COLO829 (cell line): ENCODE data around the gene THUMPD2.
"Not testable (repeated sequence)": the region's sequence is repeated elsewhere in the genome, so short reads cannot be mapped to it uniquely, and the experiment has no call there.

Experiments used
- DNase-seq: peaks from one replicate; pipeline ENCODE4 v3.0.0; 2012; ENCODE audit warnings: low spot score

Gene THUMPD2

GRCh38 chr2:39778775-39779340 is at the start of gene THUMPD2:
THUMPD2 (minus strand) TSS chr2:39779258; CDS start chr2:39779239, 19 bp downstream.
- peak; percentile 57 for DNase-seq

DNA sequence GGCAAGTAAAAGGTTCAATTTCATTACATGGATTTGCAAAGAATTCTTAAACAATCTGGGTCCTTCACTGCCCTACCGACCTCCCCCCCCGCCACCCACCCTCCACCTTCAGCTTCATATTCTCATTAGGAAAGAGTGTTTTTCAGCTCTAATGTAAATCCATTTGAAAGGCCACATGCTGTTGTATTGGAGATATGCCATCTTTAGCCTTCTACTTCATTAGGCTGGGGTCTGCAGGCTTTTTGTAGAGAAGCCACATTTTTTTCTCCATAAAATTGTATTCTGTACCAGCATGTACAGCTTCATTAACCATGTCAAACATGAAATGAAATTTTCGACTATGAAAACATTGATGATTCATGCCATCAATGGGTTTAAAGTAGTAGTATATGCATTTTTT is 42.8 kb upstream of the THUMPD2 start:
- DNase-seq, result no peak

GRCh38 chr2:39816845-39817244 is 37.8 kb upstream of the THUMPD2 start:
- no peak for DNase-seq

GRCh38 chr2:39816428-39816827 is 37.4 kb upstream of the THUMPD2 start:
- DNase-seq, result no peak

DNA sequence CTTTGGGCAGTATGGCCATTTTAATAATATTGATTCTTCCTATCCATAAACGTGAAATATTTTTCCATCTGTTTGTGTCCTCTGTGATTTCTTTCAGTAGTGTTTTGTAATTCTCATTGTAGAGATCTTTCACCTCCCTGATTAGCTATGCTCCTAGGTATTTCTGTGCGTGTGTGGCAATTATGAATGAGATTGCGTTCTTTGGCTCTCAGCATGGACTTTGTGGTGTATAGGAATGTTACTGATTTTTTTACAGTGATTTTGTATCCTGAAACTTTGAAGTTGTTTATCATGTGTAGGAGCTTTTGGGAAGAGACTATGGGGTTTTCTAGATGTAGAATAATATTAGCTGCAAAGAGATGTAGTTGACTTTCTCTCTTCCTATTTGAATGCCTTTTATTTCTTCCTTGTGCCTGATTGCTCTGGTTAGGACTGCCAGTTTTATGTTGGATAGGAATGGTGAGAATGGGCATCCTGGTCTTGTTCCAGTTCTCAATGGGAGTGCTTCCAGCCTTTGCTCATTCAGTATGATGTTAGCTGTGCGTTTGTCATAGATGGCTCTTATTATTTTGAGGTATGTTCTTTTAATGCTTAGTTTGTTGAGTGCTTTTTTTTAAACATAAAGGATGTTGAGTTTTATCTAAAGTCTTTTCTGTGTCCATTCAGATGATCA is 27.0 kb upstream of the THUMPD2 start:
- no peak for DNase-seq

DNA sequence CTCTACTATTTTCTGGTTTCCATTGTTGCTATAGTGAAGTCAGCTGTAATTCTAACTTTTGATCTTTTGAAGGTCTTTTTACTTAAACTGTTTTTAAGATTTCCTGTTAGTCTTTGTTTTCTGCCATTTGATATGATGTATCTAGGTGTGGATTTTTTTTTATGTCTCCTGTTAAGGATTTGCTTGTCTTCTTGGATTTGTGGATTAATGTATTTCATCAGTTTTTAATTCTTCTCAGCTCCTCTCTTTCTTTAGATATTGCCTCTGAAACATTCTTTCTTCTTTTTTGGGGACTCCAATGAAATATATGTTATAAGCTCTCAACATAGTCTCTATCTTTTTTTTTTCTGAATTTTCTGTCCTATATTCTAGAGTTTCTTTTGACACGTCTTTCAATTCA is 24.8 kb upstream of the THUMPD2 start:
- DNase-seq, result no peak

DNA sequence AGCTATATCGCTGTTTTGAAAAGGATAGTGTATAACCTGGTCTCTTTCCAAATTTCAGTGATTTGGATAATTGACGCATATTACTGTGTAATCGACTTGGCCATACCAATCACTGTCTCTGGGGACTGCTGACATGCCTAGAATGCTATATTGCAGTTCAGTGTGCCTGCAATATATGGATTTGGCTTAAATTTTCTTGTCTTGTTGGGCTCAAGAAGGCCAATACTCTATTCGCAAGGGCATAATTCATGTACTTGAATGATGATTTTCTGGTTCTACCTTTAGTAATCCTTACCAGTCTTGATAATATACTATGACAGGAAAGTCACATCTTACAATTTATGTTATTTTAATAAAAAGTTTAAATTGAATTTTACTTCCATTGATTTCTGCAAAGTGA is 21.7 kb upstream of the THUMPD2 start:
- DNase-seq, result no peak

DNA sequence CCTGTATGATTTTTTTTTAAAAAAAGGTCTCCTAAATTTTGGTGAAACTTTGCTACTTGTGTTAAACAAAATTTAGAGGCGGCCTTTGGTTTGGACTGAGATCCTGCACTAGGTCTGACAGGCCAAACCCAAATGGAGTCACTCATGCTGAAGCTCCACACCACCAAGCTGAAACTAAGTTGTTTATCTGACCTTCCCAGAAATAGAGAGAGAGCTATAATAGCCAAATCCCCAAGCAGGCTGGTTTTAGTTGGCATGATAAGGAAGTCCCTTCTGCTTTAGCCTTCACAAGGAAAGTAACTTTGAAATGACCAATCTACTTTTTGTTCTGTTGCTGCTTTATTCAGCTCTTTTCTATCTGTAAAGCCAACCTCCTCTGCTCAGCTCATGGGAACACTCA is 17.1 kb upstream of the THUMPD2 start:
- DNase-seq, result no peak

DNA sequence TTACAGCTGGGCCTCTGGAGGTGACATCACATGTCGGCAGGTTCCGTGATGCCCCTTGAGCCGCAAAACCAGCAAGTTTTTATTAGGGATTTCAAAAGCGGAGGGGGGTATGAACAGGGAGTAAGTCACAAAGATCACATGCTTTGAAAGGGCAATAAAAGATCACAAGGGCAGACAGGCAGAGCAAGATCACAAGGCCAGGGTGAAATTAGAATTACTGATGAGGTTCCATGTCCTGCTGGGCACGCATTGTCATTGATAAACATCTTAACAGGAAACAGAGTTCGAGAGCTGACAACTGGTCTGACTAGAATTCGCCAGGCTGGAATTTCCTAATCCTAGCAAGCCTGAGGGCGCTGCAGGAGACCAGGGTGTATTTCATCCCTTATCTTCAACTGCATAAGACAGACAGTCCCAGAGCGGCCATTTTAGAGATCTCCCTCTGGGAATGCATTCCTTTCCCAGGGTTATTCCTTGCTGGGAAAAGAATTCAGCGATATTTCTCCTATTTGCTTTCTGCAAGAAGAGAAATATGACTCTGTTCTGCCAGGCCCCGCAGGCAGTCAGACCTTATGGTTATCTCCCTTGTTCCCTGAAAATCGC is 11.3 kb upstream of the THUMPD2 start:
- DNase-seq, result not testable (repeated sequence)

DNA sequence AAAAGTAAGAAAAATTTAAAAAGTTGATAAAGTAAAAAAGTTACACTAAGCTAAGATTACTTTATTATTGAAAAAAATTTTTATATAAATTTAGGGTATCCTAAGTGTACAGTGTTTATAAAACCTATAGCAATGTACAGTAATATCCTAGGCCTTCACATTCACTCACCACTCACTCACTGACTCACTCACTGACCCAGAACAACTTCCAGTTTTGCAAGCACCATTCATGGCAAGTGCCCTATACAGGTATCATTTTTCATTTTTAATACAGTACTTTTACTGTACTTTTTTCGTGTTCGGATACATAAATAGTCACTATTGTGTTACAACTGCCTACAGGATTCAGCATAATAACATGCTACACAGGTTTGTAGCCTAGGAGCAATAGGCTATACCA is 8.9 kb upstream of the THUMPD2 start:
- no peak for DNase-seq

DNA sequence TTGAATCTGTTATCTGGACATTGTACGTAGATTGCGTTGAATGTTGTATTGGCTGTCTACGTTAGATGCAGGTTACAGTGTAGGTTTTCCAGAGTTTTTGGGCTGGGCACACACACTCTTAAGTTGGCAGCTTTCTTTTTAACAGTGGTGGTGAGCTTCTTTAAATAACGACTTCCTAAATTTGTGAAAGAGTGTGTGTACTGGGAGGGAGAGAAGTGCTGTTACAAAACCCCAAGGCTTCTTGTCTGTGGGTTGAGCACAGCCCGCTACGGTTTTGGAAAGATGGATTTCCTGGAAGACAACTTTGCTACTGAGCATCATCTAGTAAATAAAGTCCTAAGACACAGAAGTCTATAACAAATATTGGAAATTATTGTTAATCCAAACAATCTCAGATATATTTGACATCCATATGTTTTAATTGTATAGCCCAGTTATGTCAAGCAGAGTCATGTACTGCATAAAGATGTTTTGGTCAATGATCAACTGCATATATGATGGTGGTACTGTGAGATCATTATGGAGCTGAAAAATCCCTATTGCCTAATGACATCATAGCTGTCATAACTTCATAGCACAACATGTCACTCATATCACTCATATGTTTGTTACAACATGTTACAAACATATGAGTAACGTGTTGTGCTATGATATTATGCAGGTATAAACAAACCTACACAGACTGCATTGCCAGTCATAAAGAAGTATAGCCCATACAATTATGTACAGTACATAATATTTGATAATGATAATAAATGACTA is 7.9 kb upstream of the THUMPD2 start:
- DNase-seq, result no peak

DNA sequence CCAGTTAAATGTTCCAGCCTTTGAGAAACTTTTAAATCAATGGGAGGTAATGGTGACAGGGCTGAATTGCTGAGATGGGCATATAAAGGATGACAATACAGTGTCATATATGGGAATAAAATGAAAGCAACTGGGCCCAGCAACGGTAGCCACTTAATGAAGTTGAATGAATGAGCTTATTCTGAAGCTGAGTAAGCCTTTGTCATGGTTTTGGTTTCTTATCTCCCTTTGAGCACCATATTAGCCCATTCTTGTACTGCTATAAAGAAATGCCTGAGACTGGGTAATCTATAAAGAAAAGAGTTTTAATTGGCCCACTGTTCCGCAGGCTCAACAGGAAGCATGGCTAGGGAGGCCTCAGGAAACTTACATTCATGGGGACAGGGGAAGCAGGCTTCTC is 3.5 kb upstream of the THUMPD2 start:
- DNase-seq, result no peak

DNA sequence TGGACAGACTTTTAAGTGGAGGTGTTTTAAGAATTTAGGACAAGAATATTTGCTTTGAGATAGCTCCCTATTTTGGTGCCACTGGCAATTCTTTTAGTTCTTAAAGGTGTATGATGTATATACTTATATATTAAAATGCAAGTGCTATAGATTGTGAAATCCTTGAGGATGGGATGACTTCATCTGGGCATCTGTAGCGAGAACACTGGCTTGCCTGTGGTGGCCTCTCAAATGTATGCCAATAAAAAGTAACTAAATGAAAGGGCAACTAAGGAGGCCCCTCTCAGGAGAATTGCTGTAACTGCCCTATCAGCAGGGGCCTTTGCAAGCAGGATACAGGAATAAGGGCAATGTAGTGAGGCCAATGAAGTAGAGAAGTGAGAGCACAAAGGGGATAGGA is 2.6 kb upstream of the THUMPD2 start:
- DNase-seq, result no peak

GRCh38 chr2:39780825-39781600 is 2.0 kb upstream of the THUMPD2 start:
- no peak for DNase-seq

DNA sequence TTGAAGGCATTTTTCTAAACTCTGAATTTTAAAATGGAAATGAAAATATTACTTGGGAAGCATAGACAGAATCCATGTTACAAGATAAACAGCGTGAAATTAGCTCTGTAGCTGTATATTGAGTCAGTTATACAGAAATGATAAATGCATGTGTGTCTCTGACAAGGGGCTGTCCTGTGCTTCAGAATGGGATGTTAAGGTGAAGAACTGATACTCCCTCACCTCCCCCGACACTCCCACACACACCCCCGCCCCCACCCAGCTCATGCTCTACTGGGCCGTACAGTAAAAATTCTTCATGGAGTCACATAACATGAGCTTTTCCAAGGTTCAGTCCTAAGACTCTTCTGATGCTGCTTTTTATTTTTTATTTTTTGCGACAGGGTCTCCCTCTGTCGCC is 869 bp upstream of the THUMPD2 start:
- no peak for DNase-seq

- no peak for DNase-seq
These were observed 338 bp upstream of the THUMPD2 start for GRCh38 chr2:39779341-39779851.

DNA sequence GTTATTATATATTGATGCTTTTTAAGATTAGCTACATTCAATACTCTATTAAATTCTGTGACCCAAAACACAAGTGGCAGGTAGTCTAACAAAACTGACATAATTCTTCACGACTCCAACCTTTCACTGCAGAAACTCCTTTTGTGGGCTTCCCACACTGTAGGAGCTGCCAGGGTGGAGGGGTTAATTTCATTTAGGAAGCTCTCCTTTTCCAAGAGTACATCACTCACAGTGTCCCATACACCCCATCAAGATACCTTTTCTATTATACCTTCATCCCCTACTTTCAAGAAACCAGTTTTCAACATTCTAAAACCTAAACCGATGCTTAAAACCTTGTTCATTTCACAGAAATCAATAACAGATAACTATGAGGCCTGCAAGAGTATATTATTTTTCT is 825 bp downstream of the THUMPD2 start:
- no peak for DNase-seq

- no peak for DNase-seq
These were observed 6.3 kb downstream of the THUMPD2 start for GRCh38 chr2:39772812-39773152.

GRCh38 chr2:39772086-39772811 is 6.8 kb downstream of the THUMPD2 start:
- DNase-seq, result no peak

GRCh38 chr2:39762448-39762847 is 16.6 kb downstream of the THUMPD2 start:
- no peak for DNase-seq

DNA sequence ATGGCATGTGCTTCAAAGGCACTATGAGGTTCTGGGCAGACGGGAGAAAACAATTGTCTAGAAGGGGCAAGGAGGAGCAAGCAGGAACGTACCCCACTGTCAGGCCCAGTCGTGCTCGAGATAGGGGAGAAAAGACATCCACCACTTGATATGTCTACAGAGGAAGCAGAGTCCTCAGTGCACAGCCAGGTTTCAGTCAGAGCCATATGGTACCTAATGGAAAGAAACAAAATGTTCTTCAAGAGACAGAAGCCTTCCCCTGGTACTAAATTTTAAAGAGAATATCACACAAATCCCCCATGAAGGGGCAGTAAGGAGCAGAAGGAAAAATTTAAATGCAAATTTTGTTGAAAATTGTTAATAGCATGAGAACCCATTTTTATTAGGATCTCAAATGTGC is 21.9 kb downstream of the THUMPD2 start:
- no peak for DNase-seq
